AG08395 (cell line): ENCODE results near the gene MB.

Experiments
- DNase-seq: peaks from one replicate; pipeline ENCODE4 v3.0.0; 2012; ENCODE audit warnings: mixed read lengths, low spot score

MB gene

DNA sequence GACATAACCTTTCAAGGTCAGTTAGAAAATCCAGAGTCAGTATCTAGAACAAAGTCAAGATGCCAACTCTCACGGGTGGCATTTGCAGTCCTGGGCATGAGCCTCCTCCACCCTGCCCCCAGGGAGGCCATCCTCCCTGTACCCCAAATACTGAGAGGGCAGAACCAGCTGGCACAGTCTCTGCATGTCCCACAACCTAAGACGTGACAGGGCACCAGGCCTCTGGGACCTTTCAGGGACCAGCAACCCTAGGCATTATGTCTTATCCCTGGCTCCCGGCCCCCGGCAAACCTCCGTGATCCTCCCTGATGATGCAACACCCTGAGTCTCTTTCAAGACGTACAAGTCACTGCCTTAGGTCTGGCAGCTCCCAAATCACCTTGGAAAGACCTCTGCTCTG is 2.0 kb downstream of the MB start:
- no peak for DNase-seq

DNA sequence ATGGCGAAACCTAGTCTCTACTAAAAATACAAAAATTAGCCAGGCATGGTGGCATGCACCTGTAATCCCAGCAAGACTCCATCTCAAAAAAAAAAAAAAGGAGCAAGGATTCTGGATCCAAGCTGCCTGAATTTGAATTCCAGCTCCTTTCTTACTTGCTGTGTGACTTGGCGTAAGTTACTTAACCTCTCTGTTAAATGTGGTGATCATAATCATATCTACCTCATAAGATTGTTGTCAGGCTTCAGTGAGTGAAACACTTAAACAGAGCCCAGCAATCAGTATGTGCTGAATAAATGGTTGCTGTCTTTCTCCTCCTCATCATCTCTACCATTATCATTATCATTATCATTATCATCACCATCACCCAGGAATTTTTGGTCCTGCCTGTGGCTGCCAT is 2.7 kb downstream of the MB start:
- no peak for DNase-seq

DNA sequence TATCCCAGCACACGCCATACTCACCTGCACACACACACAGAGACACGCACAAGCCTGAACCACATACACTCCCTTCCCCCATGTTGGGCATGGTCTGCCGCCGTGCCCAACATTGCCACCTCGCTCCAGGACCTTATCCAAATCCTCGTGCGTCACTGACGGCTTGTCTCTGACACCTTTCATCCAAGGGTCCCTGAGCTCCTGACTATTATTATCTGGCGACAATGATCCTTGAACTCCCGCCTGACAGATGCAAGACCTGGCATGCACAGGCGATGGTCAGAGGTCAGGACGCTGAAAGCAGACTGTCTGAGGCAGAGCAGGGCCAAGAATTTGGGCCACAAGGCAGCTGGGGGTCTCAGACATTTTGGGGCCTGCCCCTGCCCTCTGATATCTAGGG is 4.2 kb downstream of the MB start:
- DNase-seq = no peak

DNA sequence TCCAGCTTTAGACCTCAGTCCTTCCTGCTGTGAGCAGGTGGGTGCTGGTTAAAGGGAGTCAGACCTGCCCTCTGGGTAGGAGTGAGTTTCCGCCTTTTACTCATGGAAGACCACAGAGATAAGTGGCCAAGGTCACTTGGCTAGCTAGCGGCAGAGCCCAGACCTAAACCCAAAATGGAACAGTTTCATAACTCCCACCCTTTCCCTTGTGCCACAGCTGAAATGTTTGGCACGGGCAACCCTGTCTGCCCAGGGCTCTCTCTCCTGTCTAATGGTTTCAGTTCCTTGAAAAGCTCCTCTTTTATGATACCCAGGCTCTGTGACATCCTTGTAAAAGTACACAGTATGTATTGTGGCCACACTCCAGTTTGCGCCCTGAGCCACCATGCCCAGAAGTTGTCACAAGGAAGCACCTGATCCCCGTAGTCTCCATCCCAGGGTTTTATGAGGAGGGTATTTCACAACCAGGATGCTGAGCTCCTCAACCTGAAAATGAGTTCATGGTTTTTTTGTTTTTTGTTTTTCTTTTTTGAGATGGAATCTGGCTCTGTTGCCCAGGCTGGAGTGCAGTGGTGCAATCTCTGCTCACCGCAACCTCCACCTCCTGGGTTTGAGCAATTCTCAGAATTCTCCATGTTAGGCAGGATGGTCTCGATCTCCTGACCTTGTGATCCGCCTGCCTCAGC is 5.1 kb downstream of the MB start:
- DNase-seq = no peak

DNA sequence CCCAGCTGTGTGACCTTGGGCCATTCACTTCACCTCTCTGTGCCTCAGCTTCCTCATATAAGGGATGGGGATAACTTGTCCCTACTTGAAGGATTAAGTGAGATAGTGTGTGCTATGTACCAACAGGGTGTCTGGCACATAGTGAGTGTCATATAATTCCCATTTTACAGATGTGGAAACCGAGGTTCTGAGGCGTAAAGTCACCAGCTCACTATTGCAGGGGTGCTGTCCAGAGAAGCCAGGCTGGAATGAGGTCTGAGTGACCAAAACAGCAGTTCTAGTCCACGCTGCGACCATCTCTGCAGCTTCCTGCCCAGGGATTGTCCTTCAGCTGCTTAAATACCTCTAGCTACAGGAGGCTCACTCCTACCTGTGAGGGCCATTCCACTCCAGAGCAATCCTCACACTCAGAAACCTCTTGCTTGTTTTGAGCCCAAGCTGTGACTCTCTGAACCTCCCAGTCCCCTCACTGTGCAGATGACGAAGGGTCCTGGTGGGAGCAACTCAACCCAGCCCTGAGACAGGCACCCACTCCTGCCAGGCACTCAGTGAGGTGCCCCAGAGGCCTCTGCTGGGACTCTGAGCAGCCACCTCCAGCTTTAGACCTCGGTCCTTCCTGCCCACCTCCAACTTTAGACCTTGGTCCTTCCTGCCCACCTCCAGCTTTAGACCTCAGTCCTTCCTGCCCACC is 5.8 kb downstream of the MB start:
- no peak for DNase-seq

DNA sequence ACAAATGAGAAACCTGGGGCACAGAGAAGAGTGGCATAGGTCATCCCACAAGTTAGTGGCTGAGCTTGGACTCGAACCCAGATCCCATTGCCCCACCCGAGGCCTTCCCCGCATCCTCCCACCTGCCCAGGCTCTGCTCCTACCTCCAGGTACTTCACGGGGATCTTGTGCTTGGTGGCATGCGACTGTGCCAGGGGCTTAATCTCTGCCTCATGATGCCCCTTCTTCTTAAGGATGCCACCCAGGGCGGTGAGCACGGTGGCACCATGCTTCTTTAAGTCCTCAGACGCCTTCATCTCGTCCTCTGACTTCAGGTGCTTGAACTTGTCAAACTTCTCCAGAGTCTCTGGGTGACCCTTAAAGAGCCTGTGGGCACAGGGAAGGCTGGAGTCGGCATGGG is 6.4 kb downstream of the MB start:
- DNase-seq = no peak

DNA sequence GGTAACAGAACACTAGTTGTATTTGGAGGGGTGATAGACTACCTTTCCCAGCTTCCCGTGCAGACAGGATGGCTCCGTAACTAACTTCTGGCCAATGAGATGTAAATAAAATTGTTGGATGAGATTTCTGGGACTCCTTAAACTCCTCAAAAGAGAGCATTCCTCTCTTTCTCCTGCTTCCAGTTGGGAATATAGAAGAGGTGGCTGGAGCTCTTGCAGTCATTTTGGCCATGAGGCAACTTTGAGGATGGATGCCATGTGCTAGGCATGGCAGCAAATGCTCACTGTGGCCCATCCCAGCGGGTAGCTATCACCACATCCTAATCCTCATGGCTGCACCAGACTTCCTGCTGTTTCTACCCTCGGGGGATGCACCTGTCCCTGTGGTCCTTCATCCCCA is 7.4 kb downstream of the MB start:
- no peak for DNase-seq

DNA sequence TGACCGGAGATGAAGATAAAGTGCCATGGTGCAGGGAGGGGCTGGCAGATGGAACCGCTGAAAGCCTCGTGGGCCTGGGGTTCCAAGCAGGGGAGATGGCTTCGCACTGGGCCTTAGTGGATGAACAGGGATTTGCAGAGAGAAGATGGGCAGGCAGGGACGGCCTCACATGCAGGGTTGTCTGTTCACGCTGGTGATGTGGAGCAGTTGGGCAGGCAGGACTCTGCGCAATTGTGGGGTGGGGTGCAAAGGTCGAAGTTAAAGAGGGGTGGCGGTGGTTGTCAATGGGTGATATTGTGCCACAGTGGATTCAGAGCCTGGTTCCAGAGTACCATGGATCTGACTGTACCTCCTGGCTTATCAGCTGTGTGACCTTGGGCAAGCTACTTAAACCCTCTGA is 7.9 kb downstream of the MB start:
- no peak for DNase-seq

DNA sequence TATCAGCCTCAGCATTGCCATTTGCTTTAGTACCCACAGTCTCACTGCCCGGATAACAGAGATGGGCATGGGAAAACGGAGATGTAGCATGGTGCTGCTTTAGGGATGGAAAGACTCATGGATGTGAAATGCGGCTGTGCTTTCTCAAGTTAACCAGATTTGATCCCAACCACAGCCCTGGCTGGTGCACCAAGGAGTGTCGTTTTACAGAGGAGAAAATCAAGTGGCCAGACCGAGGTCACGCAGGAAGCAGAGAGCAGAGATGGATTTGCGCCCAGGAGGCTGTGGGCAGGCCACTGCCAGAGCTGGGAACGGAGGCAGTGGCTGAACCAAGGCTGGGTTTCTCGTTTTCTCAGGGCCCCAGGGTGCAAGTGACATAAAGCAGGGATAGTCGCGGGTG is 9.0 kb downstream of the MB start:
- DNase-seq = no peak

DNA sequence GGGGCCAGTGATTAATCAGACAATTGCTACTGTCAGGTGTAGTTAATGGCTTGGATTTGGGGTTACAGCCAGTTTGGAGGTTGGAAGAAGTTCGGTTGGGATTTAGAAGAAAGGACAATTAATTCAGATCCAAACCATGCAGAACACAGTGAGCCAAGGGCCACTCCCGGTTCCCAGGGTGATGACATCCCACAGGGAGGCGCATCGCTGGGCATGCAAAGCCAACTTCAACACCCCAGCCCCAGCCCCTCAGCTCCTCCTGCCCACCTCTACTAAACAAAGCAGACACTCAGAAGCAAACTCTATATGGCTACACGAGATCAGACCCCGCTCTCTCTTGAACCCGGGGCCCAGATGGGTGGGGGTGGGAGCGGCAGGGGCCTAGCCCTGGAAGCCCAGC is 10.2 kb downstream of the MB start:
- no peak for DNase-seq

DNA sequence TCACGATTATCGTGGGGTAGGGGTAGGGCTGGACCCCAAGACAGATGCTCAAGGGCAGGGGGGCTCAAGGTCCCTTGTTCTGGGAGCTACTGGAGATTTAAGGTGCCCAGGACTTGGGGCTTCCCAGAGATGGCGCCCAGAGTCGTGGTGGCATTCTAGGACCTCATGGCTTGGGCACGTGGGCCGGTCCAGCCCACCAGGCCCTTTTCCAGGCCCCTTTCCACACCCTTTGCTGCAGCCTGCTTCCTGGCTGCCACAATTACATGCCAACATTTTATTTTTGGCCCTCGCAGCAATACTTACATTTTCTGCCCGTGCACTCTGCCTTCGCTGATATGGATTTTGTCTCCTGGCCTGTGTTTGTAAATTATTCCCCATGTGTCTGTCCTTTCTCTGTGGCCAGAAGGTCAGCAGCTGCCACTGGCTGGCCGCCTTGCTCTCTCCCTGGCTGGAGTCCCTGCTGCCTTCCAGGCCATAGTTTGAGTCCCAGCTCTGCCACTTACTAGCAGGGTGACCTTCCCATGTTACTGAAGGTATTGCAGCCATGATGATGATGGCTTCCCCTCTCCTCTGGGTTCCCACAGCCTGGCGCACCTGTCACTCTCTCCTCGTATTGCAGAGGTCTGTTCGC is 11.2 kb downstream of the MB start:
- DNase-seq = no peak

DNA sequence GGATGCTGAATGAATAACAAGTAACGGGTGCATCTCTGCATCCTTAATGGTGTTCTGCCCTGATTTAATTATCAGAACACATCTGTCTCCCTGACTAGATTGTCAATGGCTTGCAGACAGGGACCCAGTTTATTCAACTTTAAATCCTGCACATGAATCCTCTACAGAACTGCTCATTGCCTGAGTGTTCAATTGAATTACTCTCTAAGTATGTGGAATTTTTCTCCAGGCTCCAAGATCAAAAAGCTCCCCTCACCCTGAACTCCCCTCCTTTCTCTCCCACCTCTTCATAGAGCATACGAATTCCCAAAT is 11.8 kb downstream of the MB start:
- no peak for DNase-seq

DNA sequence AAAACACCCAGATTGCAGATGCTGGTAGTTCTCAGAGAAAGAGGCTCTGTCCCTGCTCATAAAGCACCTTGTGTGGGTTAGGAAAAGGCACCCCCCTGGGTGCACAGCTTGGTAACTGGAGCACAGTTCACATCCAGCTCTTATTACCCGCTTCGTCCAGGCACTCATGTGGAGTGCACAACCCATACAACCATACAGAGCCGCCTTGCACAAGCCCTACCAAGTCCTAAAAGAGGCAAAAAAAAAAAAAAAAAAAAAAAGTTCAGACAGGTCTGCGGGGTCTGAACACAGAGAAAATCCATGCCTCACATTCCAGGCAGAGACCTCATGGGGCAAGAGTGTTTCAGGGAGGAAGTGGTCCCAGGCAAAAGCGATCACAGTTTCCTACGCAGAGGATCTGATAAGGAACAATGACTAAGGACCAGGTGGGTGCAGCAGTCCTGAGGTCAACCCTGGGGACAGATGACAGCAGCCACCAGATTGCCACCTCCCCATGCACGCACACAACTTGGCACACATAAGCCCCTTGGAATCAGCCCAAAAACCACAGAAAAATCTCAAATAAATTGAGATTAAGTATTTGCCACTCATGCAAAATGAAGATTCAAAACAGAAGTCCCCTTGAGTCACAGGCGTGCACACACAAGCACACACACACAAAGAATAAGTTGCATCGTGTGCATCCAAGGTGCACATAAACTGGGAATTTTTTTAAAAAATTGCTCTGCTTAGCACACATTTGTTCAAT is 12.3 kb downstream of the MB start:
- DNase-seq = no peak

DNA sequence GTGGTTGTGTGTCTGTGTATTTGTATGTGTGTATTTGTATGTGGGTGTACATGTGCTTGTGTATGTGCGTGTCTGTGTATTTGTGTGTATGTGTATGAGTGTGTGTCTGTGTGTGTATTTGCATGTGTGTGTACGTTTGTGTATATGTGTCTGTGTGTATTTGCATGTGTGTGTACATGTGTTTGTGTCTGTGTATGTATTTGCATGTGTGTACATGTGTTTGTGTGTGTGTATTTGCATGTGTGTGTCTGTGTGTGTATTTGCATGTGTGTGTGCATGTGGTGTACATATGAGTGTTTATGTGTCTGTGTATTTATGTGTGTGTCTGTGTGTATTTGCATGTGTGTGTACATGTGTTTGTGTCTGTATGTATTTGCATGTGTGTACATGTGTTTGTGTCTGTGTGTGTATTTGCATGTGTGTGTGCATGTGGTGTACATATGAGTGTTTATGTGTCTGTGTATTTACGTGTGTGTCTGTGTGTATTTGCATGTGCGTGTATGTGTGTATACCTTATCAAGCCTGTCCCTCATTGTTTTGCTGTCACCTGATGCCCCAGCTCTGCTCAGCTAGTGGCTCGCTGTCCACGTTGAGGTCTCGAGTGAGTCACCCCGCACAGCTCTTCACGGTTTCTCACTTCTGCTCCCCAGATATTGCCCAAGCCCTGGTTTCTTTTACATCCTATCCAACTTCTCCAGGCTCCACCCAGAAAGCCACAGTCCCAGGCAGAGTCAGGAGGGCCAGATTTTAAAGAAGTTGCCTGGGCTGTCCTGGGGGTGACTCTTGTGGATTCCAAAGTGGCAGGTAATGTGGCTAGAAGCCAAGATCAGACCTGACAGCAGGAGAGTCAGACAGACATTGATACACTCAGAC is 15.2 kb downstream of the MB start:
- DNase-seq = peak; percentile 86

DNA sequence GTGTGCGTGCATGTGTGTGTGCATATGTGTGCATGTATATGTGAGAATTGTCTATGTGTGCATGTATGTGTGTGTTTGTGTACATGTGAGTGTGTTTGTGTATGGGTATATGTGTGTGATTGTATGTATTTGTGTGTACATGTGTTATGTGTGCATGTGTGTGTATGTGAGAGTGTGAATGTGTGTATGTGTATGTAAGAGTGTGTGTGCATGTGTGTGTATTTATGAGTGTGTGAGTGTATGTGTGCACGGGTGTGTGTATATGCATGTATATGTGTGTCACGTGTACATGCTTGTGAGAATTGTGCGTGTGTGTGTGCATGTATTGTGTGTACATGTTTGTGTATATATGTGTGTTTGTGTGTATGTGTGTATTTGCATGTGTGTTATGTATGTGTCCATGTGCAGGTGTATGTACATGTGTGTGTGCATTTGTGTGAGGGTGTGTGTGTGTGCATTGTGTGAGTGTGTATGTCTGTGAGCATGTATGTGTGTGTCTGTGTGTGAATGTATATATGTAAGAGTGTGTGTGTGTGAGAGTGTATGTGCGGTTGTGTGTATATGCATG is 16.0 kb downstream of the MB start:
- DNase-seq = no peak

DNA sequence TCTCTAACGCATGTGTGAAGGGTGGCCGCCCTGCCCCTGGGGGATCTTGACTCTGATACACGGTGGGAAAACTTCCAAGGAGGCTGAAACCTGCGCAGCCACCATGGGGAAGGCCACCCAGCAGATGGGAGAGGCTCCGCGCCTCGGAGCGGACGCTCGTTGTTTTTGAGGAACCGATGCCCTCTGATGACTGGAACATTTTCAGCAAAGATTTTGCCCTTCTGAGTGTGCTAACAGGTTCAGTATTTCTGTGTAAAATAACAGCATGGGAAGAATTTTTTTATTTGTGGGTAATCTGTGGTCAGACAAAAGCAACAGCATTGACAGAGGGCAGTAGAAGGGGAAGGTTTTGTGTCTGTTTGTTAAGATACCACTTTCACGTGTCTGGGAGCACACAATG is 16.7 kb downstream of the MB start:
- no peak for DNase-seq

DNA sequence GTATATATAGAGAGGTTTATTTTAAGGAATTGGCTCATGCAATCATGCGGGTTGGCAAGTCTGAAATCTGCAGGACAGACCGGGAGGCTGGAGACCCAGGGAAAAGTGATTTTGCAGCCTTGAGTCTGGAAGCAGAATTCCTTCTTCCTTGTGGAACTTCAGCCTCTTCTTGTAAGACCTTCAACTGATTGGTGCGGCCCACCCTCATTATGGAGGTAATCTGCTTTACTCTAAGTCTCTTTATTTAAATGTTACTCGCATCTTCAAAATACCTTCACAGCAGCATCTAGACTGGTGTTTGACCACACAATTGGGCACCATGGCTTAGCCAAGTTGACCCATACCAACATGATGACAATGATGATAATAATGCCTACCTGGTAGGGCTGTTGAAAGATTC is 17.8 kb downstream of the MB start:
- no peak for DNase-seq

DNA sequence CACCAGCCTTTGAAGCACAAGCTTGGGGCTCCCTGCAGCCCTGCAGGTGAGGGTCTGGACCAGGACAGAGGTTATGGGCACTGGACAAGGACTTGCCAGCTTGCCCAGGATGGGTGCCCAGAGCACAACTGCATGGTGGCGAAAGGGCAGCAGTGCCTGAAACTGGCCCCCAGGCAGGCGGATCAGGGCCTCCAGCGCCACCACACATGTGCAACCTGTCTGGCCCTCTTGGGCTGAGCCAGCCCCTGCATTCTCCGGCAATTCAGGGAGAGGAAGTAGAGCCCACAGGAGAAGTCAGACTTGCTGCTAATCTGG is 18.8 kb downstream of the MB start:
- DNase-seq = no peak

DNA sequence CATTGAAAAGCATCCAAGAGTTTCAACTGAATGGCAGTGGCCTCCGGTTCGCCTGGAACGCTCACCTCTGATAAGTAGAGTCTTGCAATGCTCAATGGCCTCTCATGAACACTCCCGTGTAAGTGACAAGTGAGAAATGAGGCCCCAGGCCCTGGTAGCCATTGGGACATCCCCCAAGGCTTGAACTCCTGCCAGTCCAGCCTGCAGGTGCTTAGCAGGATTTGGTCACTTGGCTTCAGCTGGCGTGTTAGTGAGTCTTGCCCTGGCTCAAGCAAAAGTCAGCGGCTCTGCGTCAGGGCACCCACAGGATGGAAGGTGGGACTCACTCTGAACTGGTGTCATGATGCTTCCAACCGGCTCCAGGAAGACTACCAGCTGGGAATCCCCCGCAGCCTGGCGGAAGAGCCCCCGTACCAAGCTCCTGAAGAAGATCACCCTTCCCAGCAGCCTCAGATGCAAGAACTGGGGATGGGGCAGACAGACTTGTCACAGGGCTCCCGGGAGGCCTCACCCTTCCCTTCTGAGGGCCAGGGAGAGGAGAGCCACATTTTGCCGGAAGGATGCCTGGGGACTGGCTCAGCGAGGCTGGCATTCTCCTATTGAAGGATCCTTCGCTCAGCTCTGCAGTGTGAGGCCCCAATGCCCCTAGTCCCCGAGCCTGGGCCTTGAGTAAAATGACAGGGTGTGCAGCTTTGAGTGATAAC is 19.3 kb downstream of the MB start:
- no peak for DNase-seq

DNA sequence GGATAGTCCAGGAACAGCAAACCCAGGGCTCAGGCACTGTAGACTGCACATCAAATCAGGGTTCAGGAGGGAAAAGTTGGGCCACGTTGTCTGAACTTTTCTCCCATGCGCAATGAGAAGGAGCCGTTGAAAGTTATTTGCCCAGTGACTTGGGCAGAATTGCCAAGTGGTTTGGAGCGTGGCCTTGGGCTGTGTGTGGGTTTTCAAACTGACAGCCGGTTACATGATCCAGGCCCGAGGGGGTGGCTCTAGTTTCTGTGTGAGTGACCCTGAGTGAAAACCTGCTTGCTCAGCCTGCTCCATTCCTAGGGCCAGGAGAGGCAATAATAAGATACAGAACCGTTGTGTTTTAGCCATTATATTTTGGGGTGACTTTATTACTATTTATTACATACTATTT is 20.3 kb downstream of the MB start:
- DNase-seq = no peak

DNA sequence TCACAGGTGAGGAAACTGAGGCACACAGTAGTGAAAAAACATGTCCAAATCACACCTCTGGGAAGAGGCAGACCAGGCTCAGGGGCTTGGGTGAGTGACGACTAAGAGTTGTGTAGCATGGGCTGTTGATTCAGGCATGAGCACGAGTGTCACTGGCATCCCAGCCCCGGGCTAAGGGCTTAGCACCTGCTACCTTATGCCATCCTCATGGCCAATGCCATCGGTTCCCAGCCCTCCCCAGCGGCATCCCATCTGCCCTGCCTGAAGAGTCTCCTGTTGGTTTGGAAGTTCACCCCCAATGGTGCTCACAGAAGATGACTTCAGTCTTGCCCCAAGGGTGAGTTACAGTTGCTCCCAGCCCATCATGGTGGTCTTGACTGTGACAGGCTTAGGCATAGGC is 22.4 kb downstream of the MB start:
- no peak for DNase-seq
